Retinal pigment epithelial cell (primary cell): ENCODE results near the gene ACOT7.

Experiments used
- DNase-seq: peaks from one replicate; pipeline ENCODE4 v3.0.0-alpha.2; 2010; ENCODE audit warnings: low read depth
- H3K4me3 ChIP-seq: 2 replicates; pipeline ENCODE4 v1.5.1; 2011; ENCODE audit warnings: mild to moderate bottlenecking, low read length, control low read depth, moderate library complexity
- TF ChIP-seq, protein P1 (sequence below): conservative IDR thresholded peaks from 2 replicates; pipeline ENCODE4 v1.5.1; 2011; ENCODE audit warnings: low read depth, low read length, control low read depth, inconsistent platforms

The ACOT7 gene

DNA sequence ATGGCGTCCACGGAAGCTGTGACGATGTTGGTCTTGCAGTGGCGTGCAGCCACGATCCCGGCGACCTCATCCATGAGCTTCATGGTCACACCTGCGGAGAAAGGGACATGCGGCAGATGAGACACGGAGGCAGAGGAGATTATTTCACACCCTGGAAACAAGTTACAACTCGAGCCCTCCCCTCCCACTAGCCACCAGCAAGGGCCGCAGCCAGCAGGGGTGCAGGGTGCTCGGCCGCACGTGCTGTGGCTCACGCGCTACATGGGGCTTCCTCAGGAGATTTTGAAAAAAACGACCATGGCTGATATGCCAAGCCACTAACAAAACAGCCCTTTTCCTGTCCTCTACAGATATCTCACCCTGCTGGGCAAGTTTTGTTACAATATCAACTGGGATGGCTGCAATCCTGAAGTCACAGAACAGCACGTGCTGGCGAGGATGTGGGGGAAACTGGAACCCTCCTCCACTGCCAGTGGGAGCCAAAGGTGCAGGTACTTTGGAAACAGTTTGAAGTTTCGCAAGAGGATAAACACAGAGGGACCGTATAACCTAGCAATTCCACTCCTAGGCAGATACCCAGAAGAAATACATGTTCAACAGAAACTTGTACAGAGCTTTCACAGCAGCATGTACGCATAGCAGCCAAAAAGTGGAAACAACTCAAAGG, 98.5 kb downstream of the ACOT7 start:
- H3K4me3 ChIP-seq: no peak overlapping the region

DNA sequence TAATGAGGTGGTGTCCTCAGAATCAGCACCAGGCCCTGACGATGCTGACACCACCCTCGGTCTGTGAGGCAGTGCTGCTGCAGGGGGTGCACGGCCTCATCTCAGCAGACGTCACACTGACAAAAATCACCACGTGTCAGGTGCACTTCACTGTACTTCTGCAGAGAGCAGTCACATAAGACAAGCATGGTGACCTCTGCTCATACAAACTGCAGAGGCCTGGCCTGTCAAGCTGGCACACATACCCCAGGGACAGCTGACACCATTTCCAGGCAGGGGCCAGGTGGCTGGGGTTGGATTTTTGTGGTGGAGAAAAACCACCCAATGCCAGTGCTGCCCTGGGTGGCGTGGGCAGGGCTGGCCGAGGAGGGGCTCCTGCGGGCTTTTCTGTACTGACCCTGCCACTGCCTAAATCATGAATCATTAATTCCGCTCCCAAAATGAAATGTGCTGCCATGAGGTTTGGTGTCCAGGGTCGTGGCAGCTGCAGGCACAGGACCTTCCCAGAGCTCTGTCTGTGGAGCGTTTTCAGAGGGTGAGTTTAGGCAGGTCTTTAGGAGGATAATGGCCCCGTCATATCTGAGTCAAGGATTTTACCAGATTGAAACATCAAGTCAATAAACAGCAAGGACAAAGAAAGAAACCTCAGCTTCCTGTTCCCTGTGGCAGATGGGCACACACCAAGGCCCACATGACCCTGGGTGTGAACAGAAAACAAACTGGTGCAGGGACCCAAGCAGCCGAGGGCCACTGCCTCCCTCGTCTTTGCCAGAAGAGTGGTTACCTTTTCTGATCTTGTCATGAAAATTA, 99.3 kb downstream of the ACOT7 start:
- TF ChIP-seq, protein P1, sequence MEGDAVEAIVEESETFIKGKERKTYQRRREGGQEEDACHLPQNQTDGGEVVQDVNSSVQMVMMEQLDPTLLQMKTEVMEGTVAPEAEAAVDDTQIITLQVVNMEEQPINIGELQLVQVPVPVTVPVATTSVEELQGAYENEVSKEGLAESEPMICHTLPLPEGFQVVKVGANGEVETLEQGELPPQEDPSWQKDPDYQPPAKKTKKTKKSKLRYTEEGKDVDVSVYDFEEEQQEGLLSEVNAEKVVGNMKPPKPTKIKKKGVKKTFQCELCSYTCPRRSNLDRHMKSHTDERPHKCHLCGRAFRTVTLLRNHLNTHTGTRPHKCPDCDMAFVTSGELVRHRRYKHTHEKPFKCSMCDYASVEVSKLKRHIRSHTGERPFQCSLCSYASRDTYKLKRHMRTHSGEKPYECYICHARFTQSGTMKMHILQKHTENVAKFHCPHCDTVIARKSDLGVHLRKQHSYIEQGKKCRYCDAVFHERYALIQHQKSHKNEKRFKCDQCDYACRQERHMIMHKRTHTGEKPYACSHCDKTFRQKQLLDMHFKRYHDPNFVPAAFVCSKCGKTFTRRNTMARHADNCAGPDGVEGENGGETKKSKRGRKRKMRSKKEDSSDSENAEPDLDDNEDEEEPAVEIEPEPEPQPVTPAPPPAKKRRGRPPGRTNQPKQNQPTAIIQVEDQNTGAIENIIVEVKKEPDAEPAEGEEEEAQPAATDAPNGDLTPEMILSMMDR: no peak
- no peak overlapping the region for H3K4me3 ChIP-seq
- DNase-seq: no peak

More for the DNA sequence above, 98.5 kb downstream of the ACOT7 start:
- DNase-seq: no peak
- TF ChIP-seq, protein P1: no peak

- TF ChIP-seq, protein P1: no peak
- DNase-seq: no peak
- H3K4me3 ChIP-seq: no peak overlapping the region
These were observed 101.5 kb downstream of the ACOT7 start for GRCh38 chr1:6292102-6292501.

DNA sequence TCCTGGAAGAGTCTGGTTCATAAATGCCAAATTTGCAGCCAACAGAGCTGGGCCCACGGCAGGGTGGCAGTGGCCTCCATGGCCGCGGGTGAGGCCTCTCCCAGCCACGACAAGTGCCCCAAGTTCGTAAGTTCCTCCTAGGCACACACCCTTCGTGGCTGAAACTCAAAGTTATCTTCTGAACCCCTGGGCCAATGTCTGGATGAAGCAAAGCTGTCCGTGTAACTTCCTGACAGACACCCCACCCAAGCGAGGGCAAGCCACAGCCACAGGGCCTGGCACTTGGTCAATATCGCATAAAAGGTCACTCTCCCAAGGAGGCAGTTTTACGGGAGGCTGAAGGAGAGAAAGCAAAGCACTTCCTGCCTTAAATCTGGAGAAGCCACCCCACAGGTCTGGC, 104.9 kb downstream of the ACOT7 start:
- DNase-seq: no peak
- no peak overlapping the region for H3K4me3 ChIP-seq
- TF ChIP-seq, protein P1: no peak

DNA sequence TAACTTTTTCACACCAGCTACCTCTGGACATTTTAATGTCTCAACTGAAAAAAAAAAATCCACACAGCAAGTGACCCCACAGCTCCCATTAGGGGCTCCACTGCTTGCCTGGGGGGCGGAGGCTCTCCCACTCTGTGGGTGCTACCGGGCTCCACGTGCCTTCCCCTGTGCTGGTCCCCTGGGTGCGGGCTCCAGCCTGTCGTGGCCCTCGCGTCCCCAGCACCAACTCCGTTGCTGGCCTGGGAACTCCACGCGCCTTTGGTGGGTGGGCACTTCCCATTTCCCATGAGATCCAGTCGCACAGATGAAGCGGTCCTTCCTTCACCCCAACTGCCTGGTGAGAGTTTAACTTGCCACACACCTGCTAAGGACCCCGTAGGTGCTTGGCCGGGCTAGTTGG, 105.5 kb downstream of the ACOT7 start:
- H3K4me3 ChIP-seq: no peak overlapping the region
- TF ChIP-seq, protein P1: no peak
- no peak for DNase-seq

DNA sequence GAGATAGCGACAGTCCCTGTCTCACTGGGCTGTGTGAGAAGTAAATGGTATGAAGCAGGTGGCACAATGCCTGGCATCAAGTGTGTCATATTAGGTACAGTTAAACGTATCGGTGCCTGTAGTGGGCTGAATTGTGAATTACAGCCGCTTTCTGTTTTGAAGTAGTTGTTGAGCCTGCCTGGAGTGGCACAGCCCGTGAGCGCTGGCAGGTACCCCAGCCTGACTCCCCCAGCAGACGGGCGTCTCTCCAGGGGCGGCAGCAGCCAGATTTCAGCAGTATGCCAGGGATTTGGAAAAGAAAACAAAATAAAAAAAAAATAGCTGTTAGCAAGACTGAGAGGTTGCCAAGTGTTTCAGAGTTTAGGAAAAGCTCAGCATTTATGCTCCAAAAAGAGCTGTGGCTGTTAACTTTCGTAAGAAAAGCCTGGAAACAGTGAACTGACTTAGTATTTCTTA, 106.1 kb downstream of the ACOT7 start:
- TF ChIP-seq, protein P1: no peak
- DNase-seq: no peak
- no peak overlapping the region for H3K4me3 ChIP-seq
